IMR-90 (cell line): ENCODE measurements around the gene PLEKHA4. TPM values are rescaled to one million over a fixed set of nuclear protein-coding genes. Genes with fewer than 3 reads are reported as not detected.
"Not testable (repeated sequence)": the region's sequence is repeated elsewhere in the genome, so short reads cannot be mapped to it uniquely, and the experiment has no call there.

Experiments used
- ATAC-seq: fragments of 200-7000 bp; cut with Tn5 transposase; 2 replicates; pipeline ENCODE4 v1.9.1; 2020; ENCODE audit warnings: low read depth, mild to moderate bottlenecking, moderate library complexity
- BruUV-seq: library from RNA; stranded (reverse); fragments of 400-500 nt; replicated peaks from 2 replicates; lab custom pipeline; 2021; lab: Mats Ljungman, UMichigan
- CTCF ChIA-PET: fragments of 300-600 bp; formaldehyde crosslinking; extraction: SDS; loops from one replicate; lab custom pipeline; 2021; ENCODE audit warnings: antibody characterized with exemption; lab: Yijun Ruan, JAX
- POLR2A ChIA-PET: fragments of 300-600 bp; sonication (Branson Sonifier 250); formaldehyde crosslinking; loops from one replicate; lab custom pipeline; 2022; ENCODE audit warnings: antibody characterized with exemption; ENCODE audit not compliant: unreplicated experiment; lab: Charles Lee
- DNase-seq: peaks from one replicate; pipeline ENCODE4 v3.0.0; 2013
- H2AFZ ChIP-seq: replicated peaks from 2 replicates; pipeline ENCODE3; 2013; ENCODE audit warnings: low read length, mild to moderate bottlenecking; ENCODE audit not compliant: poor library complexity
- H2AK5ac ChIP-seq: 2 replicates; pipeline ENCODE4 v1.6.1; 2013; ENCODE audit warnings: low read depth, low read length, inconsistent platforms
- H2AK9ac ChIP-seq: replicated peaks from 2 replicates; pipeline ENCODE3; 2013; ENCODE audit warnings: mild to moderate bottlenecking, low read depth, low read length, moderate library complexity; ENCODE audit not compliant: poor library complexity
- H2BK120ac ChIP-seq: 2 replicates; pipeline ENCODE4 v1.6.1; 2013; ENCODE audit warnings: low read depth, low read length, inconsistent platforms
- H2BK15ac ChIP-seq: 3 replicates; pipeline ENCODE4 v1.6.1; 2013; ENCODE audit warnings: low read depth, low read length, inconsistent platforms
- H2BK20ac ChIP-seq: 2 replicates; pipeline ENCODE4 v1.6.1; 2013; ENCODE audit warnings: low read depth, mild to moderate bottlenecking, inconsistent platforms, low read length, moderate library complexity
- H2BK5ac ChIP-seq: 2 replicates; pipeline ENCODE4 v1.6.1; 2013; ENCODE audit warnings: mild to moderate bottlenecking, low read depth, low read length, inconsistent platforms; ENCODE audit not compliant: poor library complexity, severe bottlenecking
- H3K14ac ChIP-seq: replicated peaks from 2 replicates; pipeline ENCODE4 v1.6.1; 2013; ENCODE audit warnings: low read depth, low read length, inconsistent platforms
- H3K18ac ChIP-seq: 2 replicates; pipeline ENCODE4 v1.6.1; 2013; ENCODE audit warnings: low read depth, low read length, control low read depth
- H3K23ac ChIP-seq: 2 replicates; pipeline ENCODE4 v1.6.1; 2013; ENCODE audit warnings: low read depth, low read length, inconsistent platforms
- H3K27ac ChIP-seq: 2 replicates; pipeline ENCODE4 v1.5.1; 2013; ENCODE audit warnings: mild to moderate bottlenecking, control low read depth, low read length; ENCODE audit not compliant: insufficient read depth
- H3K27me3 ChIP-seq: 2 replicates; pipeline ENCODE4 v1.6.1; 2013; ENCODE audit warnings: low read length; ENCODE audit not compliant: control insufficient read depth, insufficient read depth
- H3K36me3 ChIP-seq: 2 replicates; pipeline ENCODE4 v1.6.1; 2013; ENCODE audit warnings: low read length, mixed read lengths; ENCODE audit not compliant: control insufficient read depth, insufficient read depth
- H3K4ac ChIP-seq: 2 replicates; pipeline ENCODE4 v1.6.1; 2013; ENCODE audit warnings: low read depth, low read length, inconsistent platforms
- H3K4me1 ChIP-seq: 2 replicates; pipeline ENCODE4 v1.6.1; 2013; ENCODE audit warnings: low read length, mixed read lengths; ENCODE audit not compliant: control insufficient read depth, insufficient read depth
- H3K4me2 ChIP-seq: 2 replicates; pipeline ENCODE4 v1.6.1; 2013; ENCODE audit warnings: low read depth, mild to moderate bottlenecking, control low read depth, low read length, moderate library complexity
- H3K4me3 ChIP-seq: 2 replicates; pipeline ENCODE4 v1.5.1; 2013; ENCODE audit warnings: low read depth, mild to moderate bottlenecking, control low read depth, low read length, moderate library complexity; ENCODE audit not compliant: insufficient read depth
- H3K56ac ChIP-seq: 2 replicates; pipeline ENCODE4 v1.6.1; 2013; ENCODE audit warnings: low read length, inconsistent platforms; ENCODE audit not compliant: insufficient read depth; ENCODE audit errors: extremely low read depth
- H3K79me1 ChIP-seq, 2 experiments: 2 replicates each; pipeline ENCODE4 v1.6.1; 2013; ENCODE audit warnings: low read length in 2 of 2, inconsistent platforms in 1 of 2, low read depth in 1 of 2
- H3K9ac ChIP-seq: 2 replicates; pipeline ENCODE4 v1.6.1; 2013; ENCODE audit warnings: low read depth, low read length, control low read depth
- H3K9me1 ChIP-seq: 2 replicates; pipeline ENCODE4 v1.6.1; 2013; ENCODE audit warnings: low read length, inconsistent platforms; ENCODE audit not compliant: insufficient read depth
- H3K9me3 ChIP-seq: 2 replicates; pipeline ENCODE4 v1.6.1; 2013; ENCODE audit warnings: low read length; ENCODE audit not compliant: control insufficient read depth, insufficient read depth
- H4K20me1 ChIP-seq: 2 replicates; pipeline ENCODE4 v1.6.1; 2013; ENCODE audit warnings: low read length, inconsistent platforms; ENCODE audit not compliant: insufficient read depth
- H4K5ac ChIP-seq: 2 replicates; pipeline ENCODE4 v1.6.1; 2013; ENCODE audit warnings: mild to moderate bottlenecking, low read depth, low read length, control low read depth
- H4K8ac ChIP-seq, 2 experiments: 2 replicates each; pipeline ENCODE4 v1.6.1; 2013; ENCODE audit warnings: low read depth in 2 of 2, low read length in 2 of 2, control low read depth in 1 of 2, inconsistent platforms in 1 of 2
- H4K91ac ChIP-seq: 2 replicates; pipeline ENCODE4 v1.6.1; 2013; ENCODE audit warnings: low read depth, low read length, inconsistent platforms; ENCODE audit not compliant: insufficient read depth
- BHLHE40 ChIP-seq: fragments of 150-350 bp; IDR thresholded peaks from 2 replicates; pipeline ENCODE4 v1.6.1; 2016; ENCODE audit warnings: mild to moderate bottlenecking, low read depth, low read length
- FOS ChIP-seq: fragments of 150-350 bp; IDR thresholded peaks from 2 replicates; pipeline ENCODE4 v1.6.1; 2016; ENCODE audit warnings: low read depth, low read length
- POLR2A ChIP-seq: IDR thresholded peaks from 2 replicates; pipeline ENCODE4 v1.6.1; 2012; ENCODE audit warnings: mild to moderate bottlenecking, low read depth, low read length
- WGBS, 2 experiments: methylation state at CpG; one replicate each; pipeline versions ENCODE4 v1.1.5 to v1.1.7; 2013; ENCODE audit warnings: missing lambda C conversion rate in 2 of 2; ENCODE audit not compliant: insufficient read length in 1 of 2; ENCODE audit errors: extremely low coverage in 2 of 2; 5-methylcytosine and 5-hydroxymethylcytosine counted together
- dilution Hi-C: fragments of 300-500 bp; cut with HindIII; formaldehyde crosslinking; loops from one replicate; pipeline ENCODE4 v1.14.3; 2018; ENCODE audit warnings: low sequenced_read_pairs; ENCODE audit not compliant: unreplicated experiment
- in situ Hi-C: fragments of 300-500 bp; cut with MboI; formaldehyde crosslinking; loops from 3 replicates; pipeline ENCODE4 v1.14.3; 2019; ENCODE audit warnings: low sequenced_read_pairs, inconsistent platforms, mixed read lengths
- intact Hi-C: fragments of 100-400 bp; cut with micrococcal nuclease; formaldehyde crosslinking; loops from 2 replicates; pipeline ENCODE4 v1.10.0; 2022
- polyA plus RNA-seq, 3 experiments: library from polyadenylated mRNA; depleted of rRNA; stranded (reverse); fragments of >200 nt; gene quantifications; 2 replicates each; pipeline ENCODE4 v1.2.3, GENCODE V29; 2012; ENCODE audit warnings: low replicate concordance in 1 of 3
- total RNA-seq: library from RNA; depleted of rRNA; stranded (reverse); fragments of >200 nt; gene quantifications from 2 replicates; pipeline ENCODE4 v1.2.3, GENCODE V29; 2012

PLEKHA4 gene
- total and polyA plus RNA-seq, 2 of the 4 experiments (the other 2 are of a cell fraction): 4.5 to 14.4 TPM

DNA sequence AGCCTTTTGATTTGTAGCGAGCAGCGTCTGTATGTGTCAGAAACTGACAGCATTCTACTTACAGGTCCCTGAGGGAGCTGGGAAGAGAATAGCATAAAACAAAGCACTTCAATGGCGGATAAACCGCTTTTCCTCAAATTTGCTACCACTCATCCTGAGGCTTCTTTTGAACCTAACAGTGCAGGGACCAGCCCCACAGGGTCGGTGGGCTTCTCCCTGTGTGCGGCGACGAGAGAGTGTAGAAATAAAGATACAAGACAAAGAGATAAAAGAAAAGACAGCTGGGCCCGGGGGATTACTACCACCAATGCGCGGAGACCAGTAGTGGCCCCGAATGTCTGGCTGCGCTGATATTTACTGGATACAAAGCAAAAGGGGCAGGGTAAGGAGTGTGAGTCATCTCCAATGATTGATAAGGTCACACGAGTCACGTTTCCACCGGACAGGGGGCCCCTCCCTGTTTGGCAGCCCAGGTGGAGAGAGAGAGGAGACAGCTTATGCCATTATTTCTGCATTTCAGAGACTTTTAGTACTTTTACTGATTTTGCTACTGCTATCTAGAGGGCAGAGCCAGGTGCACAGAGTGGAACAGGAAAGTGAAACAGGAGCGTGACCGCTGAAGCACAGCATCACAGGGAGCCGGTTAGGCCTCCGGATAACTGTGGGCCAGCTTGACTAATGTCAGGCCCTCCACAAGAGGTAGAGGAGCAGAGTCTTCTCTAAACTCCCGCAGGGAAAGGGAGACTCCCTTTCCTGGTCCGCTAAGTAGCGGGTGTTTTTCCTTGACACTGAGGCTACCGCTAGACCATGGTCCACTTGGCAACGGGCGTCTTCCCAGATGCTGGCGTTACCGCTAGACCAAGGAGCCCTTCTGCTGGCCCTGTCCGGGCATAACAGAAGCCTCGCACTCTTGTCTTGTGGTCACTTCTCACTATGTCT is 7.9 kb upstream of the PLEKHA4 start:
- dilution Hi-C loops, H3K18ac ChIP-seq, H2BK15ac ChIP-seq, ATAC-seq, in situ Hi-C loops, intact Hi-C loops, H3K4ac ChIP-seq, H2AFZ ChIP-seq, H3K9me3 ChIP-seq, H4K5ac ChIP-seq, H4K91ac ChIP-seq, H3K56ac ChIP-seq, H3K4me1 ChIP-seq, H2BK120ac ChIP-seq, H3K27me3 ChIP-seq, H3K9me1 ChIP-seq, H2BK20ac ChIP-seq, H3K23ac ChIP-seq, H2AK5ac ChIP-seq, H2AK9ac ChIP-seq, BruUV-seq: not testable (repeated sequence)
- H3K27ac ChIP-seq: peak overlapping the region; percentile 83
- H3K36me3 ChIP-seq: peaks cover 40% of the 10 kb centered on the region
- peak overlapping the region; percentile 71; the same call in 1 of the 2 replicates for H3K4me3 ChIP-seq
- peak overlapping the region; percentile 57 for H3K14ac ChIP-seq
- DNase-seq: peak; percentile 37
- peak; percentile 91 for TF ChIP-seq BHLHE40
- peak; percentile 9; the same call in 1 of the 2 replicates for TF ChIP-seq FOS
- TF ChIP-seq POLR2A: peak; percentile 64
- H2BK5ac ChIP-seq: peak overlapping the region; percentile 80
- ChIA-PET CTCF (interaction anchor here (0.9 kb wide), 1 partner anchor 94 kb away, joined by 3 read pairs; no protein-coding TSS in a partner anchor), POLR2A (interaction anchor here (0.6 kb wide), 1 partner anchor 20 kb away, joined by 3 read pairs; no protein-coding TSS in a partner anchor)
- H3K4me2 ChIP-seq: peak overlapping the region; percentile 76
- peaks cover 68% of the 10 kb centered on the region for H4K20me1 ChIP-seq
- peak overlapping the region; percentile 19; the same call in 1 of the 2 replicates for H3K9ac ChIP-seq
- peak overlapping the region; percentile 29 to 46; a peak in 1 of 4 replicates for H4K8ac ChIP-seq
- WGBS, 2 experiments: 93% methylated on average over 8 of the region's 30 CpGs; no CpG with 5 or more reads in 1 of the 2 experiments
- peaks cover 0 to 57% of the 10 kb centered on the region in 2 experiments; a peak in 3 of 4 replicates for H3K79me1 ChIP-seq
